Measurements from ENCODE around the gene GATA3.
A peak's percentile ranks its signal among the peaks of the same experiment; 100 is the strongest.
"Not testable (repeated sequence)": the region's sequence is repeated elsewhere in the genome, so short reads cannot be mapped to it uniquely, and the experiment has no call there.

The GATA3 gene

GRCh38 chr10:8054494-8055407 is at the start of gene GATA3:
Gene GATA3 (plus strand): TSS chr10:8054688. CDS start chr10:8055656, 968 bp downstream.
- DNase-seq, result peak; percentile 88

GRCh38 chr10:8006274-8006999 is 48.1 kb upstream of the GATA3 start:
- DNase-seq, result no peak

GRCh38 chr10:8009031-8009430 is 45.5 kb upstream of the GATA3 start:
- no peak for DNase-seq

DNA sequence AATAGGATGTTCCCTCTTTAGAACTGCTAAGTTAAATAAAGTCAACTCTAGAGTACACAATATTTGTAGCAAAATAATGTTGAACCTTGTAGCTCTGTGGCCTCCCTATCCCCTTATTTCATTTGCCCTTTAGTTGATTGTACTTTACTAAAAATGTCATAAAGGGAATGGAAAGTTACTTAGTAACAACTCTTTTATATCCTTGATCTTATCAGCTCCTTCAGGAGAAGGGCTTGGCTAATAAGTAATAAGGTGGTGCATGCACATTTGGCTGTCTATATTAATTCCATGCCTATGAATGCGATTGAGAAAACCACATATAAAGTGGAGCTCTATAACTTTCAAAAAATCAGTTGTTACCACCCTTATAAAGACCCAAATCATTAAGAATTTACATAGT is 41.5 kb upstream of the GATA3 start:
- DNase-seq, result no peak

- DNase-seq, result no peak
These were observed 40.9 kb upstream of the GATA3 start for GRCh38 chr10:8013619-8014018.

DNA sequence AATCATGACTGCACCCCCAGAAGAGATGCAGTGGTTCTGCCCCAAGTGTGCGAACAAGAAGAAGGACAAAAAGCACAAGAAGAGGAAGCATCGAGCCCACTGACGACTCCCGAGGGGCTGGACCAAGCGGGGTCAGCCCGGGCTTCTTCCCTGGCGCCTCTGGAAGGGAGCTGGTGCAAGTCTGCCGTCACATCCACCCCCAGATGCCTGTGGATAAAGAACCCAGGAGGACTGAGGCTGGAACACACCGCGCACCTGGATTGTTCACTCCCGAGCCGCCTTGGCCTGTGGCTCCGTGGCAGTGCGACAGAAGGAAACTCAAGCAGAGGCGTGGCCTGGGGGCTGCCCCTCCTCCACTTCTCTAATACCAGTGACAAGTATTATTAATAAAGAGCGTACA is 39.8 kb upstream of the GATA3 start:
- no peak for DNase-seq

DNA sequence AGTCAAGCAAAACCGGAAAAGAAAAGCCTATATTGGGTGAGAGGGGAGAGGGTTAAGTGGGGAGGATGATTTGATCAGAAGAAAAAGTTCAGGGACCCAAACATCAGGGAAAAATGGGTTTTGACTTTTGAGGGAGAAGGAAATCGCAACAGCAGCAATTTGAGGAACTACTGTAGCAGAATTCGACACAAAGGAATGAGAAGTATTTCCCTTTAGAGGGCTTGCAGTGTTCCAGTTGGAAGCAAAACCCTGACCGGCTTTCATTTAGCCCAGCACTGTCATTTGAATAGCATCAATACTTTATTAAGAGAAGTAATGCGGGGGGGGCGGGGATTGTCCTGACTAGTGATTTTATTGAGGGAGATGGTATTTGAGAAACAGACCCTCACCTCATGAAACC is 37.2 kb upstream of the GATA3 start:
- no peak for DNase-seq

DNA sequence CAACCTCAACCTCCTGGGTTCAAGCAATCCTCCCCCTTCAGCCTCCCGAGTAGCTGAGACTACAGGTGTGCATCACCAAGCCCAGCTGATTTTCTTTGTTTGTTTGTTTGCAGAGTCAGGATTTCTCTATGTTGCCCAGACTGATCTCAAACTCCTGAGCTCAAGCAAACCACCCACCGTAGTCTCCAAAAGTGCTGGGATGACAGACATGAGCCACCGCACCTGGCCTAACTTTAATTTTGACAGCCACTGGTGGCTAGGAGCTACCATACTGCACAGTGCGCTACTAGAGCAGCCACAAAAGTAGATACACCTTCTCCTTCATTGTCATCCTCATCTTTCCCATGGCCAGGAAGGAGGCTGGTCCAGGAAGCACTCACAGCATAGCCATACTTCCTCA is 31.2 kb upstream of the GATA3 start:
- no peak for DNase-seq

DNA sequence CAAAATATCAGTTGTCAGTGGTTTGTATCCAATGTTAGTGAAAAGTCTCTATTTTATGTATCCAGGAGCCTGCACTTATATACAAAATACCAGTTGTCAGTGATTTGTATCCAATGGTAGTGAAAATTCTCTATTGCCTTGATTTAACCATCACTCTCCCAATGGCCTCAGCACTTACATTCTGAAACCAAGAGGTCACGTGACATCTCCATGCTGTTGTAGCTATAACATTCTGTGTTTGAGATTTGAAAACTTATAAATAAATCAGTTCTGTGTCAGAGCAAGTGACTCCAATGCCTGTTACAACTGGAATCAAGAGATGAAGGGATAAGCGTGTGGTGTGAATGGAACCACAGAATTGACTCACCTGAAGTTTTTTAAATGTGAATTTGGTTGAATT is 30.6 kb upstream of the GATA3 start:
- DNase-seq, result no peak

GRCh38 chr10:8026349-8027259 is 27.9 kb upstream of the GATA3 start:
- no peak for DNase-seq

DNA sequence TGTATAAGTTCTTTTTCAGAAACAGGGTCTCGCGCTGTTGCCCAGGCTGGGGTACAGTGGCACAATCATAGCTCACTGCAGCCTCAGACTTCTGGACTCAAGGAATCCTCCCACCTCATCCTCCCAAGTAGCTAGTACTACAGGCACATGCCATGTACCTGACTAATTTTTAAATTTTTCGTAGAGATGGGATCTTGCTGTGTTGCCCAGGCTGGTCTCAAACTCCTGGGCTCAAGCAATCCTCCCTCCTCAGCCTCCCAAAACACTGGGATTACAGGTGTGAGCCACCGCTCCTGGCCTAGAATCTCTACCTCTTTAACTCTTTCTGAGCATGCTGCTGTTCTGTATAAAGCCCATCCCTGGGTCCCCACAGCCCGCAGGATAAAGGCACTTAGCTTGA is 23.3 kb upstream of the GATA3 start:
- DNase-seq, result not testable (repeated sequence)

DNA sequence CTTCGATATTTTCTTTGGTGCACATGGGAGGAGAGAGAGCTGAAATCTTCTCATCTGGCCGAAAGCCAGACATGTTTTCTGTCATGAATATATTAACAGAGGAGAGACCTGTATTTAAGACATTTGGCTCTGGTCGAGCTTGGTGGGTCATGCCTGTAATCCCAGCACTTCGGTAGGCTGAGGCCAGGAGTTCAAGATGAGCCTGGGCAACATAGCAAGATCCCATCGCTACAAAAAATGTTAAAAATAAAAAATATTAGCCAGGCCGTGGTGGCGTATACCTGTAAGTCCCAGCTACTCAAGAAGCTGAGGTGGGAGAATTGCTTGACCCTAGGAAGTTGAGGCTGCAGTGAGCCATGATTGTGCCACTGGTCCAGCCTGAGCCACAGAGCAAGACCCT is 21.9 kb upstream of the GATA3 start:
- no peak for DNase-seq

DNA sequence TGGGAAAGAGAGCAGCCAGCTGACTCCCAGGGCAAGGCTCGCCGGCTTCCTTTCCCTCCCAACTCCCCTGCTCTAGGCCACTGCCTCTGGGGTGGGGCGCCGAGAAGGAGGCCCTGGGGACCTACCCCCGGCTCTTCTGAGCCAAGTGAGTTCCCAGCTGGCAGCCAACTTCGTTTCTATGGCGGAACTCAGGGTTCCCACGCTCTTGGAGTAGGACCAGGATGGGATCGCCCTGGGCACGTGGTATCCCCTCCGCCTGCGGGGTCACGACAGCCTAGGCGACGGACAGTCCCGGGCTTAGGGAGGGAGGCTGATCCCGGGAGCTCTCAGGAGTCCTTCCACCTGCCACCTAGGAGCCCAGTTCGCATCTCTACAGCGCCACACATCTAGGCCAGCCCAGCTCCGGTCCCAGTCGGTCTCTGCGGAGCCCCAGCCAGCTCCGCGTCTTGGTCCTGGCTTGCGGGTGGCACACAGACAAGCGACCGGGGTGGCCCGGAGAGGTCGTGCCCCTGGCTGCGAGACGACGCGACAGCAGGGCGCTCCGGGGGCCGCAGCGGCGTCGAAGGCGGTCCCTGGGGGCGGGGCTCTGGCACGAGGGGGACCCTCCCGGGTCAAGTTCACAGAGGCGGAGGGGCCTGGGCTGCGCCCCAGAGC is 20.5 kb upstream of the GATA3 start:
- DNase-seq, result no peak

- no peak for DNase-seq
These were observed 20.0 kb upstream of the GATA3 start for GRCh38 chr10:8034466-8035005.

DNA sequence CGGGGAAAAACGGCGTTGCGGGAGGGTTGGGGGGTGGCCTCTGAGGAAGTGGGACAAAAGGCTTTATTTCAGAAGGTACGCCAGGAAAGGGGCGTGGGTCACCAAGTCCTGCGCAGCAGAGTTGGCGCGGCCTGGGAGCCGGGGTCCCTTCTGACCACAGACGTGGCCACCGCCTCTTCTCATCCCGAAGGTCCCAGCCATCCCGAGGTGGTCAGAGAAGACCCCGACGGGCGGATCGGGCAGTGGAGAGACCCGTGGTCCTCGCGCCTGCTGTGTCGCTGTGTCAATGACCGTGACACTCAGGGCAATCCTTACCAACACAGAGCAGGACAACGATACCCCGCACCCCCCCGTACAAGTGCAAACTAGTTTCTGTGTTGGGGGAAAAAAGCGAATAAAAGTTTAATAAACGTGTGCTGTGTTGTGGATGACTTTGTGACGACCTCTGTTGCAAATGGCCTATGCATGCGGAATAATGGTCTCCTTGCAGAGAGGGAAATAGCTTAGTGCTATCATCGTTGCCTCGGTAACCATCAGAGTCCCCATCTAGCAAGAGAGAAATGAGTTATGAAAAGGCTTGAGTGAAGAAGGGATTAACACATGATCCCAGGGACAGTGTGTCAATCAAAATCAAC is 19.4 kb upstream of the GATA3 start:
- DNase-seq, result peak; percentile 20

DNA sequence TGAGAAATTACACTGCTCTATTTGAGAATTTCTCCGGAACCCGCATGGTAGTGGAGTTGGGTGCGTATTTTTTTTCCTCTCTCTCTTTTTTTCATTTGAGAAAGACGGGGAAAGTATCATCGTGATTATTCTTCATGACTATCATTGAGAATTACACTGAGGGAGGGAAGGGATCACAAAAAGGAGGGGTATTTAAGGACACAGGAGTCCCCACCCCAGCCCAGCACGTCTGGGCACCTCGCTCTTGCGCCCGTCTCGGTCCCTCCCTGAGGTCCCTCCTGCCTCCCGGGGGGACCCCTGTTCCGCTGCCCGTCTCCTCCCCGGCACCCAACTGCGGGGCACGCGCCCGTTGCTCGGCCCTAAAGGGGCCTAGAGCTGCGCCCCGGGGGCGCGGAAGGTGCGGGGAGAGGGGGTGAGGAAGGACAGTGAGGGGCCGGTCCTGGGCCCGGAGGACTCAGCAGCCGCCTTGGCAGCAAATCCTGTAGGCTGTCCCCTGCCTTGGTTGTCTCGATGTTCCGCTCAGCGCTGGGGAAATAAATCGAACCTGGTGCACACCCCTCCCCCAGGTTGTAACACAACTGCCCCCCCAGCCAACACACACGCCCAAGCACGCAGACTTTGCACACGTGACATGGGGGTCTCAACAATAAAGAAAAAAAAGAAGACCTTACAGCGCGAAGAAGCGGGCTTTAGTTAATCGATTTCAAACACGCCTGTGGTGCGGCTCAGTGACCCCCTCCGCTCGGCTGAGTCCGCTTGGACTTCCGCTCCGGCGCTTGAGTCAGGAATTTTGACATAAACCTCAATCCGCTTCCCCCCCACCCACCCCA is 18.6 kb upstream of the GATA3 start:
- DNase-seq, result no peak

DNA sequence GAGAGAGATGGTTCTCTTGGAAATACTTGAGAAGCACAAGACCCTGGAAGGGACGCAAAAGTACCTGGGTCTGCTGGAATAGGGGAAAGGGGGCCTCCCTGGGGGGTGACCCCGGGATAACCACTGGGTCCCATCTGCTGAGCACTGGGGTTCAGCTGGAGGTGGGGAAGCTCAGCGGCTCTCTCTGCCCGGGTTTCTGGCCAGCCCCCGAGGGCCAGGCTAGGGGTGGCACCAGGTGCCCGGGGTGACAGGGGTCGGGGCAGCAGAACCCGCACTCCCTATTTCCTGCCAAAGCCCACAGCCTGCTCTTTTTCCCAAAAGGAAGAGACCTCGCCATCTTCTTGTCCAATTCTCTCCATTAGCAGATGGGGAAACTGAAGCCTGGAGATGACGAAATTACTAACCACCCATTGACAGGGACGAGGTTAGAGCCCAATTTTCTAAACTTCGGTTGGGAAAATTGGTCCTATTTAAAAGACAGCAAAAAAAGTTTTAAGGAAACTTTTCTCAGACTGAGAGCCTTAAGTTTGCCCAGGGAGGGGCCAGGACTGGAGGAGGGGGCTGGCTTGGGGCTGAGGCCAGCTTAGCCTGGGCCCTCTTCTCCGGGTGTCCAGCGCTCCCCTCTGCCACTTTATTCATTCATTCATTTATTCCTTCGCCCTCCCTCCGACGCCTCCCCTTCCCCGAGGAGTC is 17.8 kb upstream of the GATA3 start:
- peak; percentile 8 for DNase-seq

DNA sequence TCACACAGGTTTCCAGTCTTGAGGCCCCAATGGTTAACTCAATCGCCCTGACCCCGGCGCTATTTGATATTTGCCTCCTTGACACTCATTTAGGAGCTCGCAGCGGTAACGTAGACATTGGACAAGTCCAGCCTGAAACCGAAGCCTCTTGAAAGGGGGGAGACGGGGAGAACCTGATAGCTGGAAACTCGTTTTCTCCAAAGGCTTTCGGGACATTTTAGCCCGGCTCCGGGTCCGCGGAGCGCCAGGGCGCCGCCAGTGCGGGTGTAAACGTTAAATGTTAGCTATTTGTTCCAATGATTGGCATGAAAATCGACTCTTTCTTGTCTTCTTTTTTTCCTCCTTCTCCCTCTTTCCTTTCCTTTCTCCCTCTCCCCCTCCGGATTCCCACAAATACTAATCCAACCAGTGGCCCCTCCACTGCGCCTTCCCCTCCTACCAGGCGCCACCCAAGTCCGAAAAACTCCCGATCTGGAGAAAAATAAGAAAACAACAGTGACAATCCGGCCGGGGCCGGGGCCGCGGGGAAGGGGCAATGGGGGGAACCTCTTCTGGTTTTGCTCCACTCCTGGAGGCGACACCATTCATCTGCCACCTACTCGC is 17.2 kb upstream of the GATA3 start:
- peak; percentile 27 for DNase-seq
